Upper lobe of left lung (tissue), 4 donors: Measurements from ENCODE around the gene ANKRD62.

Source experiments
- CTCF ChIP-seq, 6 experiments: fragments of 450-650 bp in 4 of 6; fragments of 200-600 bp in 2 of 6; sonication (generic) in 2 of 6; IDR thresholded peaks; one replicate each; pipeline ENCODE4 v1.5.1; 2016 to 2019; ENCODE audit warnings: antibody characterized with exemption in 6 of 6
- EP300 ChIP-seq, 4 donors: sonication (generic); formaldehyde crosslinking; IDR thresholded peaks; one replicate each; pipeline ENCODE4 v1.5.1; 2017; ENCODE audit warnings: antibody characterized with exemption in 4 of 4, control low read depth in 2 of 4
- POLR2A ChIP-seq, 4 donors: fragments of 450-650 bp; IDR thresholded peaks; one replicate each; pipeline ENCODE4 v1.5.1; 2016 to 2017; ENCODE audit warnings: antibody characterized with exemption in 4 of 4, mild to moderate bottlenecking in 2 of 4
- POLR2AphosphoS5 ChIP-seq, 2 donors: sonication (generic); formaldehyde crosslinking; IDR thresholded peaks; one replicate each; pipeline ENCODE4 v1.5.1; 2017; ENCODE audit warnings: antibody characterized with exemption in 2 of 2

- TF ChIP-seq CTCF (IDR thresholded peaks at IDR 0.05) (no peak), POLR2A (IDR thresholded peaks at IDR 0.05) (no peak), POLR2AphosphoS5 (IDR thresholded peaks at IDR 0.05) (no peak), EP300 (IDR thresholded peaks at IDR 0.05) (no peak)
Observed at GRCh38 chr18:12074736-12075135, 18.9 kb upstream of the ANKRD62 start.
